Stimulated activated CD8-positive, alpha-beta memory T cell treated with anti-CD3 and anti-CD28 coated beads, Interleukin-2, amount 100 ng/mL, for 1 hour (primary cell): ENCODE measurements around the gene CRLF2.
"Not testable (repeated sequence)": the region's sequence is repeated elsewhere in the genome, so short reads cannot be mapped to it uniquely, and the experiment has no call there.

Source experiments
- DNase-seq, 2 donors: peaks; one replicate each; pipeline ENCODE4 v3.0.0-alpha.2; 2020; ENCODE audit warnings: low read depth in 2 of 2

CRLF2 gene

DNA sequence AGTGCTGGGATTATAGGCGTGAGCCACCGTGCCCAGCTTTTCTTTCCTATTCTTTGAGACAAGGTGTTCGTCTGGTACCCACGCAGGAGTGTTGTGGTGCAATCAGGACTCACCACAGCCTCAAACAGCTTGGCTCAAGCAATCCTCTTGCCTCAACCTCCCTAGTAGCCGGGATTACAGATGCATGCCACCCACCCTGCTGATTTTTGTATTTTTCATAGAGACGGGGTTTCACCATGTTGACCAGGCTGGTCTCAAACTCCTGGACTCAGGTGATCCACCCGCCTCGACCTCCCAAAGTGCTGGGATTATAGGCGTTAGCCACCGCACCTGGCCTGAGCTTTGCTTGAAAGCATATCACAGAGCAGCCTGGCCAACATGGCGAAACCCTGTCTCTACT, 1.5 kb upstream of the CRLF2 start:
- DNase-seq: no peak

DNA sequence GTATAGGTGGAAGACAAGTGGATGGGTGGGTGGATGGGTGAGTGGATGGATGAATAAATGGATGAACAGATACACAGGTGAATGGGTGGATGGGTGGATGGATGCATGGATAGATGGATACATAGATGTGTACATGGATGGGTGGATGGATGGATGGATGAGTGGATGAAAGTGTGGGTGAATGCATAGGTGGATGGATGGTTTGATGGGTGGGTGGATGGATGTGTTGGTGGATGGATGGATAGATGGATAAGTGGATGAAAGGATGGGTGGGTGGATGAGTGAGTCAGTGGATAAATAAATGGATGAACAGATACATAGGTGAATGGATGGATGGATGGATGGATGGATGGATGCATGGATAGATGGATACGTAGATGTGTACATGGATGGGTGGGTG, 1.6 kb downstream of the CRLF2 start:
- DNase-seq: no peak

DNA sequence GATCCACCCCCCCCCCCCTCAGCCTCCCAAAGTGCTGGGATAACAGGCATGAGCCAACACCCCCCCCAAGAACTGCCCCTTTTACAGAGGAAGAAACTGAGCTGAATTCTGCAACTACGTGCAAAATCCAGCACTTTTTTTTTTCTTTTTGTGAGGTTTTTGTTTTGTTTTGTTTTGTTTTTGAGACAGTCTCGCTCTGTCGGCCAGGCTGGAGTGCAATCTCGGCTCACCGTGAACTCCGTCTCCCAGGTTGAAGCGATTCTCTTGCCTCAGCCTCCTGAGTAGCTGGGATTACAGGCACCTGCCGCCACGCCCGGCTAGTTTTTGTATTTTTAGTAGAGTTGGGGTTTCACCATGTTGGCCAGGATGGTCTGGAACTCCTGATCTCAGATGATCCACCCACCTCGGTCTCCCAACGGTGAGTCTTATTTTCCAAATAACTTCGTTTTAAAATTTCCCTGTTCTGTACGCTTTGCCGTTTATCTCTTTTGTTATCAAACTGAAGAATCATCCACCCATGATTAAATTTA, 4.9 kb downstream of the CRLF2 start:
- DNase-seq: no peak

DNA sequence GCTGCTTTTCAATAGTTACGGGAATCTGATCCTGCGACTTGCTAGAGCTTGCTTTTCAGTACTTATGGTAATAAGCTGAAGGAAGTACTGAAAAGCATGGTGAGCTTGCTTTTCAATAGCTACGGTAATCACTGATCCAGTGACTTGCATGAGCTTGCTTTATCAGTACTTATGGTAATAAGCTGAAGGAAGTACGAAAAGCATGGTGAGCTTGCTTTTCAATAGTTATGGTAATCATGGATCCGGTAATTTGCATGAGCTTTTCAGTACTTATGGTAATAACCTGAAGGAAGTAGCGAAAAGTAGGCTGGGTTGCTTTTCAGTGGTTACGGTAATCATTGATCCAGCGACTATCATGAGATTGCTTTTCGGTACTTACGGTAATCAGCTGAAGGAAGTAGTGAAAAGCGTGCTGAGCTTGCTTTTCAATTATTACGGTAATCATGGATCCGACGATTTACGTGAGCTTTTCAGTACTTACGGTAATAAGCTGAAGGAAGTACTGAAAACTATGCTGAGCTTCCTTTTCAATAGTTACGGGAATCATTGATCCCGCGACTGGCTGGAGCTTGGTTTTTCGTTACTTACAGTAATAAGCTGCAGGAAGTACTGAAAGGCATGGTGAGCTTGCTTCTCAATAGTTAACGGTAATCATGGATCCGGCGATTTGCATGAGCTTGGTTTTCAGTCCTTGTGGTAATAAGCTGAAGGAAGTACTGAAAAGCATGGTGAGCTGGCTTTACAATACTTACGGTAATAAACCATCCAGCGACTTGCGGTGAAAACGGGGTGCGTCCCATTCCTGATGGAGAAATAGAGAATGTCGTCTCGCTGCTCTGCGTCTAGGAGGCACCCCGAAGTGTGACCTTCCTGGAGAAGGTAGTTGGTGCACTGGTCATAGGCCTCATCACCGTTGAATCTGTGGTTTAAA, 6.5 kb downstream of the CRLF2 start:
- DNase-seq: no peak

DNA sequence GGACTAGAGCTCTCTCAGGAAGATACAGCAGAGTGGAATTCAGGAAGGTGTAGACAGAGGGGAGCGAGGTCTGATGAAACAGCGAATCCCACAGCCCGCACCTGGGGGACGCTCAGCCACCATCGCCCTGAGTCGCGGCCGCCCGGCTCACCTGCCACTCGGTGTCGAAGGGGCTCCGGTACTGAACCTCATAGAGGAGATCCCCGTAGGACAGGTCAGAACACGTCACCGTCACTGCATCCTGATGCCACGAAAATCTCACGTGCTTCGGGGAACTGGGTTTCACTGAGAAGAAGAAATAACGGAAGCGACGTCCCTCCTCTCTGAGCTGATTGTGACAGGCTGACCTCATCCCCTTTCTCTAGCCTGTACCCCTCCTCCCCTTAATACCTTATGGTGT, 10.2 kb downstream of the CRLF2 start:
- DNase-seq: no peak

DNA sequence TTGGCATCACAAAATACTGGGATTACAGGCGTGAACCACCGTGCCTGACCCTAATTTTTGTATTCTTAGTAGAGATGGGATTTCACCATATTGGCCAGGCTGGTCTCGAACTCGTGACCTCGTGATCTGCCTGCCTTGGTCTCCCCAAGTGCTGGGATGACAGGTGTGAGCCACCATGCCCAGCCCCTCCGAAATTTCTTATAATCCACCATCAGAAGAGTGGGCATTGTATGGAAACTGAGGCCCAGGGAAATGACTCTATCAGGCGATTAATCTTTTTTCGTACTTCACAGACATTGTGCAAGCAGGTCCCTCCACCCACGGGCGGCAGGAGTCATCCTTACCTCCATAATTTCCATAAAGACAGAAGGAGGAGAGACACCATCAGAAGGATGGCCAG, 16.0 kb downstream of the CRLF2 start:
- DNase-seq: no peak

DNA sequence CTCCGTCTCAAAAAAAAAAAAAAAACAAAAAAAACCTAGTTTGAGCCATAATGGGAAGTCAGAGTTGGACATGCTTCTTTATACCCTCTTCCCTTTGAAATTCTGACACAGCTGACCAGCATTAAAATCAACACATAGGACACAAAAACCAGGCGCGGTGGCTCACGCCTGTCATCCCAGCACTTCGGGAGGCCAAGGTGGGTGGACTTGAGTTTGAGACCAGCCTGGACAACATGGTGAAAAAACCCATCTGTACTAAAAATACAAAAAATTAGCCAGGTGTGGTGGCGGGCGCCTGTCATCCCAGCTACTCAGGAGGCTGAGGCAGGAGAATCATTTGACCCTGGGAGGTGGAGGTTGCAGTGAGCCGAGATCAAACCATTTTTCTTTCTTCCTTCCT, 20.3 kb downstream of the CRLF2 start:
- not testable (repeated sequence) for DNase-seq

DNA sequence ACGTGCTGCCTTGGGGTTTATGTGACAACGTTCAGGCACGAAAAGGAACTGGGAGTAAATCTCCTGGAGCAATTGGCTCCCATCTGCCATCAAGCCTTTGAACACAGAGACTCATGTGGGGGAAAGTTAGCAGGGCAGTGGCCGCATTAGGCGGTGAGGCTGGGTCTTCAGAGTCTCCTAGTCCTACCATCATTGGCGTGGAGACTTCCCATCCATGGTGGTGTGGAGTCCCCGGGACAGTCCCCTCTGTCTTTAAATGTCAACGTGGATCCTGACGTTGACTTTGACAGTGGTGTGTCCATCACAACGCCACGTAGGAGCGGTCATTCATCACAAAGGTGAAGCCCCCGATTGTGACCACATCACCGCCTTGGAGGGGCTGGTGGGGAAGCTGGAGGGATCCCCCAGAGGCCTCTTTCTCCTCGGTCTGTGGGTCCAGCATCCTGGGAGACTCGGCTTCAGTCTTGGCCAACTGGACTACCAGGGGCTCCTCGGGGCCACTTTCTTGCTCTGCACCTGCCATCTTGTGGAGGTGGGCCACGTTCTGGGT, 21.8 kb downstream of the CRLF2 start:
- no peak for DNase-seq

DNA sequence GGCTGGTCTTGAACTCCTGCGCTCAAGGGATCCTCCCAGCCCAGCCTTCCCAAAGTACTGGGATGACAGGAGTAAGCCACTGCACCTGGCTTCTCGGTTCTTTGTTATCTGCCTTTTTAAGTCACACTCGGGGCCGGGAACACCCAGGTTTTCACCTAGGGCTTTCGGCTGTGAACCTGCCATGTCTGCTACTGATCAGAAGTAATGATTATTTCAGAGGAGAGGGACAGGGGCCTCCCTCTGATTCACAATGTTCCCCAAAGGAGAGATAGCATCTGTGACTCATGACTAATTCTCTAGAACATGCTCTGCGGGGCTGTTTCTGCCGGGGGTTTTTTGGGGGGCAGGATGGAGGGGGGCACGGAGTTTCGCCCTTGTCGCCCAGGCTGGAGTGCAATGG, 26.9 kb downstream of the CRLF2 start:
- DNase-seq: no peak

DNA sequence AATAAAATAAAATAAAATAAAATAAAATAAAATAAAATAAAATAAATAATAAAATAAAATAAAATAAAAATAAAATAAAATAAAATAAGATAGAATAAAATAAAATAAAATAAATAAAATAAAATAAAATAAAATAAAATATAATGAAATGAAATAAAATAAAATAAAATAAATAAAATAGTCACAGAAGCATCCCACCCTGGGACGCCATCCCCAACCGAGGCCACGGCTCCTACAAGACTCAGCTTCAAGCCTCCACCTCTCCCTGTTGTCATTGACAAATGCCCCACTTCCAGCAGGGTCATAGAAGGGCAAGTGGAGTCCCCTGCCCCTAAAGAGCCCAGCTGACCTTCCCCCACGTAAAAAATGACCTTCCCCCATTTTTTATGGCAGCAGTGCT, 30.2 kb downstream of the CRLF2 start:
- DNase-seq: no peak

DNA sequence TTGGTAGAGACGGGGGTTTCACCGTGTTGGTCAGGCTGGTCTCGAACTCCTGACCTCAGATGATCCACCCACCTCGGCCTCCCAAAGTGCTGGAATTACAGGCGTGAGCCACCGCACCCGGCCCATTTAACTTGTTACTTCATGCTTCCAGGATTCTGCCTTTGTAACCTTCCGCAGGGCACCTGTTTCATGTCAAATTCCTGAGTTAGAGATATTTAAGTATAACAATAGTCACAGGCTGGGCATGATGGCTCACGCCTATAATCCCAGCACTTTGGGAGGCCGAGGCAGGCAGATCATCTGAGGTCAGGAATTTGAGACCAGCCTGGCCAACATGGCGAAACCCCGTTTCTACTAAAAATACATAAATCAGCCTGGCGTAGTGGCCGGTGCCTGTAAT, 30.8 kb downstream of the CRLF2 start:
- not testable (repeated sequence) for DNase-seq

DNA sequence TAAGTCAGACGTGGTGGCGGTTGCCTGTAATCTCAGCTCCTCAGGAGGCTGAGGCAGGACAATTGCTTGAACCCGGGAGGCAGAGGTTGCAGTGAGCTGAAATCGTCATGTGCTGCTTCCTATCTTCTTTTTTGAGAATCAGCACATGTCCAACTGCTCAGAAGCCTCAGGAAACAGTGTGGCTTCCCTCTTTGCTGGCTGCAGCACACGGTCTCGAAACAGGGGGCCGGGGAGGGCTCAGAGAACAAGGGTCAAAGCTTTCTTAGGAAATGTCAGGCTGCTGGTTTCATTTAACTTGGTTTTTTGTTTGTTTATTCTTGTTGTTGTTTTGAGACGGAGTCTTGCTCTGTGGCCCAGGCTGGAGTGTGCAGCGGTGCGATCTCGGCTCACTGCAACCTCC, 31.3 kb downstream of the CRLF2 start:
- no peak for DNase-seq

DNA sequence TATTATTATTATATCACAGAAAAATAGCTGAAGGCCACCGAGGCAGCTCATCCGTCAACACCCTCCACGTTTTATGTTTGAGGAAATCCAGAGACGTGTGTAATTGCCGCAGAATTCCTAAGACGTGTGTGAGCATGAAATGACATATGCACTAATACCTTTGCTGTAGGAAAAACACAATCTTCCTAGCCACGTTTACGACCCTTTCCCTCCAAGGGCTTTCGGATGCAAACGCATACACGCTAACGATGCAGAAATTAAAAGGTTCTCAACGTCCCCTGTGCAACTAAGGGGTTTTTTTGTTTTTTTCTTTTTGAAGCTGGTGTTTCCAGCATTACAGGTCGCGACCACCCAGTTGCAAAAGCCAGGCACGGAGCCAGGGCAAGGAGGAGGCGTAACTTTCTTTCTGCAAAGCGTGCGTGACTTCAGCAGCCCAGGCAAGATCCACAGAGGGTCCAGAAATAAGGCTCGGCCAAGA, 33.8 kb downstream of the CRLF2 start:
- no peak for DNase-seq

DNA sequence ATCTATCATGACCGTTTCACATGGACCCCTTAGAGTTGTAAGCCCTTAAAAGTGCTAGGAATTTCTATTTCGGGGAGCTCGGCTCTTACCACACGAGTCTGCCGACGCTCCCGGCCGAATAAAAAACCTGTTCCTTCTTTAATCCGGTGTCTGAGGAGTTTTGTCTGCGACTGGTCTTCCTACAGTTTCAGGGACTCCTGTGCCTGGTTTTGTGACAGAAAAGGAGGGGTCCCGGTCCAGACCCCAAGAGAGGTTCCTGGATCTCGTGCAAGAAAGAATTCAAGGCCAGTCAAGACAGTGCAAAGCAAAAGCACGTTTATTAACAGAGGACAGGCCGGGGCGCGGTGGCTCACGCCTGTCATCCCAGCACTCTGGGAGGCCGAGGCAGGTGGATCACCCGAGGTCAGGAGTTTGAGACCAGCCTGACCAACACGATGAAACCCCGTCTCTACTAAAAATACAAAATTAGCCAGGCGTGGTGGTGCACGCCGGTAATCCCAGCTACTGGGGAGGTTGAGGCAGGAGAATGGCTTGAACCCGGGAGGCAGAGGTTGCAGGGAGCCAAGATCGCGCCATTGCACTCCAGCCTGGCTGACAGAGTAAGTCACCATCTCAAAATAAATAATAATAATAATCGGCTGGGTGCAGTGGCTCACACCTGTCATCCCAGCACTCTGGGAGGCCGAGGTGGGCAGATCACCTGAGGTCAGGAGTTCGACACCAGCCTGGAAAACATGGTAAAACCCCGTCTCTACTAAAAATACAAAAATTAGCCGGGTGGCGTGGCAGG, 35.7 kb downstream of the CRLF2 start:
- not testable (repeated sequence) for DNase-seq

DNA sequence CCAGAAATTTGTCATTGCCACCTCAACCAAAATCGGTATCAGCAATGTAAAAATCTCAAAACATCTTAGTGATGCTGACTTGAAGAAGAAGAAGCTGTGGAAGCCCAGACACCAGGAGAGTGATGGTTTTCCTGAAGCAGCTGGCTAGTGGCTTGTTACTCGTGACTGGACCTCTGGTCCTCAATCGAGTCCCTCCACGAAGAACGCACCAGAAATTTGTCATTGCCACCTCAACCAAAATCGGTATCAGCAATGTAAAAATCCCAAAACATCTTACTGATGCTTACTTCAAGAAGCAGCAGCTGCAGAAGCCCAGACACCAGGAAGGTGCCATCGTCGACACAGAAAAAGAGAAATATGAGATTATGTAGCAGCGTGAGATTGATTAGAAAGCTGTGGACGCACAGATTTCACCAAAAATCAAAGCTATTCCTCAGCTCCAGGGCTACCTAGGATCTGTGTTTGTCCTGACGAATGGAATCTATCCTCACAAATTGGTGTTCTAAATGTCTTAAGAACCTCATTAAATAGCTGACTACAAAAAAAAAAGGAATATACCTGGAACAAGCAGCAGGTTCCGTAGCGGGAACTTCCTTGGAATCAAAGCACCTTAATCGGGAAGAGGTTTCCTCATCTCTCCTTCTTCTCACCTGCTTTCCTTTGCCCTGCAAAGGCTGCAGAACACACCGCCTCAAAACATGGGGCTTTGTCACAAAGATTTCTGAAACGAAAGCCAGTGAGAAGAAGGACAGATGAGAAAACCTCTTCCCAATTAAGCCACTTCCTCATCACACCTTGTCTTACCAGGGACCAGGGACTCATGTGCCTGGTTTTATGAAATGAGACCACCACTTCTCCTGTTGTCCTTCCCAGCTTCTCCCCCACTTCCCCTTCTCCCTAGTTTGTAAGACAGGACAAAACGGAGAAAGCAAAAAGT, 37.6 kb downstream of the CRLF2 start:
- not testable (repeated sequence) for DNase-seq

DNA sequence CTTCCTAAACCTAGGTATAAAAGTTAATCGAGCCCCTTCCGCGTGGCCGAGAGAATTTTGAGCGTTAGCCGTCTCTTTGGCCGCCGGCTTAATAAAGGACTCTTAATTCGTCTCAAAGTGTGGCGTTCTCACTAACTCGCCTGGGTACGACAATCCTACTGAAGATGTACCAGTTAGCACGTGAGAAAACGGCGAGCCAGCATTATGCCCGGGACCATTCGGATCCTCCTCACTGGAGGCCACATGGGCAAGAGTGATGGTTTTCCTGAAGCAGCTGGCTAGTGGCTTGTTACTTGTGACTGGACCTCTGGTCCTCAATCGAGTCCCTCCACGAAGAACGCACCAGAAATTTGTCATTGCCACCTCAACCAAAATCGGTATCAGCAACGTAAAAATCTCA, 39.0 kb downstream of the CRLF2 start:
- DNase-seq: not testable (repeated sequence)

DNA sequence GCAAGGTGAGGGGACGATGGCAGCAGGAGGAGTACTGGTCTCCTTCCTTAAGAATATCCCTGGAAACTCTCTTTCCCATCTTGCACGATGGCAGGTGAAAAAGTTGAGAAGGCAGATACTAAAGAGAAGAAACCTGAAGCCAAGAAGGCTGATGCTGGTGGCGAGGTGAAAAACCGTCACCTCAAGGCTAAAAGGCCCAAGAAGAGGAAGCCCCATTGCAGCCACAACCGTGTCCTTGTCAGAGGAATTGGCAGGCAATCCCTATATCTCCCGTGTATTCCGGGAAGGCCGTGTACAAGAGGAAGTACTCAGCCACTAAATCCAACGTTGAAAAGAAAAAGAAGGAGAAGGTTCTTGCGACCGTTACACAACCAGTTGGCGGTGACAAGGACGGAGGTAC, 40.0 kb downstream of the CRLF2 start:
- DNase-seq: no peak

DNA sequence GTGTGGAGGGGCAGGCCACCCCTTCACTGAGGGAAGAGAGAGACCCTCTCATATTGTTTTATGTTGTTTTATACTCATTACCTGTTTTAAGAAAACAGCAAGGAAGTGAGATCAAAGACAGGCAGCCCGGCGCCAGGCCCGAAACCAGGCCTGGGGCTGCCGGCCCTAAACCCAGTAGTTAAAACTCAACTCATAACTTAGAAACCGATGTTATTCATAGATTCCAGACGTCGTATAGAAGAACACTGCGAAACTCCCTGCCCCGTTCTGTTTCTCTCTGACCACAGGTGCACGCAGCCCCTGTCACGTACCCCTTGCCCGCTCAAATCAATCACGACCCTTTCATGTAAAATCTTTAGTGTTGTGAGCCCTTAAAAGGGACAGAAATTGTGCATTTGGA, 40.5 kb downstream of the CRLF2 start:
- DNase-seq: not testable (repeated sequence)

DNA sequence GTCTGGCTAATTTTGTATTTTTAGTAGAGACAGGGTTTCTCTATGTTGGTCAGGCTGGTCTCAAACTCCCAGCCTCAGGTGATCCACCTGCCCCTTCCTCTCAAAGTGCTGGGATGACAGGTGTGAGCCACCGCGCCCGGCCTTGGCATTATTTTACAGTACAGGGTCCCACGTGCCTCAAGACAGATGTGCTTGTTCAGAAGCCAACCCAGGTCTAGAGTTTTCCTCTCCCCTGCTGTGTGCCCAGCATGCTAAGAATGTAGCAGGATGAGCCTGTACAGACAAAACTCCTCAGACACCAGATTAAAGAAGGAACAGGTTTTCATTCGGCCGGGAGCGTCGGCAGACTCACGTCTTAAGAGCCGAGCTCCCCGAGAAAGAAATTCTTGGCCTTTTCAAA, 42.2 kb downstream of the CRLF2 start:
- no peak for DNase-seq

DNA sequence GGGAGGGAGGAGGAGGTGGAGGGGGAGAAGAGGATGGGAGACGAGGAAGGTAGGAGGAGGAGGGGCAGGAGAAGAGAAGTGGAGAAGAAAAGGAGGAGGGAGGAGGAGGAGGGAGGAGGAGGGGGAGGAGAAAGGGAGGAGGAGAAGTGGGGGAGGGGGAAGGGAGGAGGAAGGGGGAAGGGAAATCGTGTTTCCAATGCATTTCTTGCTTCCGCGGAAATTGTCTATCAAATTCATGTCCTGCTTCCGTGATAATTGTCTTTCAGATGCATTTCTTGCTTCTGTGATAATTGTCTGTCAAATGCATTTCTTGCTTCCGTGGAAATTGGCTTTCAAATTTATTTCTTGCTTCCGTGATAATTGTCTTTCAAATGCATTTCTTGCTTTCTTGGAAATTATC, 43.3 kb downstream of the CRLF2 start:
- DNase-seq: no peak

DNA sequence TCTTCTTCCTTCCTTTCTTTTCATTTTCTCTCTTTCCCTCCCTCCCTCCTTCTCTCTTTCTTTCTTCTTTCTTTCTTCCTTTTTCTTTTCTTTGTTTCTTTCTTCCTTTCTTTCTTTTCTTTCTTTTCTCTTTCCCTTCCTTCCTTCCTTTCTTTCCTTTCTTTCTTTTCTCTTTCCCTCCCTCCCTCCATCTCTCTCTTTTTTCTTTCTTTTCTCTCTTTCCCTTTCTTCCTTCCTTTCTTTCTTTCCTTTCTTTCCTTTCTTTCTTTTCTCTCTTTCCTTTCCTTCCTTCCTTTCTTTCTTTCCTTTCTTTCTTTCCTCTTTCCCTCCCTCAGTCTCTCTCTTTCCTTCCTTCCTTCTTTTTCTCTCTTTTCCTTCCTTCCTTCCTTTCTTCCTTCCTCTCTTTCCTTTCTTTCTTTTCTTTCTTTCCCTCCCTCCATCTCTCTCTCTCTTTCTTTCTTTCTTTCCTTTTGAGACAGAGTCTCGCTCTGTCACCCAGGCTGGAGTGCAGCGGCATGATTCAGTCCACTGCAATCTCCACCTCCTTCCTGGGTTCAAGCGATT, 44.4 kb downstream of the CRLF2 start:
- no peak for DNase-seq
